ENCODE measurements around the gene CEP68. TPM values are rescaled to one million over a fixed set of nuclear protein-coding genes. Genes with fewer than 3 reads are reported as not detected.
A peak's percentile ranks its signal among the peaks of the same experiment; 100 is the strongest.

CEP68 gene
- total RNA-seq, 4 donors from 2014 or later, result 21.6 to 40.4 (median 25.2) TPM

GRCh38 chr2:65037178-65037577 lies 19.0 kb upstream of the CEP68 start:
- 80% methylated on average over 3 of the region's 3 CpGs for WGBS, 2 donors
- TF ChIP-seq EP300 (IDR thresholded peaks at IDR 0.05), result no peak
- no peak for TF ChIP-seq CTCF (IDR thresholded peaks at IDR 0.05)
- TF ChIP-seq POLR2A (IDR thresholded peaks at IDR 0.05), result no peak
- peaks cover 0 to 9% (median 2%) of the 10 kb centered on the region in 4 donors for H3K4me1 ChIP-seq

GRCh38 chr2:65039640-65040039 lies 16.6 kb upstream of the CEP68 start:
- no peak for DNase-seq (ENCODE audit: low spot score in 2 of 2)
- 87 to 95% methylated on average over 3 of the region's 3 CpGs for WGBS, 2 donors
- TF ChIP-seq POLR2A (IDR thresholded peaks at IDR 0.05) (no peak), CTCF (IDR thresholded peaks at IDR 0.05) (no peak), EP300 (IDR thresholded peaks at IDR 0.05) (no peak)

More at GRCh38 chr2:65037178-65037577, 19.0 kb upstream of the CEP68 start:
- Histone ChIP-seq H3K36me3 (no peaks in the 10 kb centered on the region), H3K4me3 (no peak overlapping the region), H3K9me3 (no peaks in the 10 kb centered on the region), H3K27ac (no peak overlapping the region), H3K27me3 (no peaks in the 10 kb centered on the region)
- DNase-seq (ENCODE audit: low spot score in 2 of 2), result no peak

GRCh38 chr2:65040400-65041261 lies 15.6 kb upstream of the CEP68 start:
- no peak for TF ChIP-seq POLR2A (IDR thresholded peaks at IDR 0.05)
- TF ChIP-seq CTCF (IDR thresholded peaks at IDR 0.05), result peak; percentile 89 to 96 (median 93)
- TF ChIP-seq EP300 (IDR thresholded peaks at IDR 0.05), result peak in 1 of 2 donors; percentile 58
- DNase-seq (ENCODE audit: low spot score in 2 of 2), result peak; percentile 86 to 94
- Histone ChIP-seq H3K4me3 (peak overlapping the region in 1 of 4 donors; percentile 13), H3K4me1 (peaks cover 0 to 5% (median 0%) of the 10 kb centered on the region in 4 donors), H3K9me3 (peaks cover 0 to 7% (median 0%) of the 10 kb centered on the region in 4 donors), H3K36me3 (peaks cover 0 to 7% (median 0%) of the 10 kb centered on the region in 3 donors), H3K27ac (no peak overlapping the region), H3K27me3 (no peaks in the 10 kb centered on the region)
- WGBS, 2 donors, result 31% methylated on average over 13 of the region's 13 CpGs

More at GRCh38 chr2:65039640-65040039, 16.6 kb upstream of the CEP68 start:
- no peaks in the 10 kb centered on the region for H3K27me3 ChIP-seq
- H3K27ac ChIP-seq, result no peak overlapping the region
- H3K4me1 ChIP-seq, result peaks cover 0 to 5% (median 0%) of the 10 kb centered on the region in 4 donors
- H3K36me3 ChIP-seq, result peaks cover 0 to 7% (median 0%) of the 10 kb centered on the region in 3 donors
- peaks cover 0 to 7% (median 0%) of the 10 kb centered on the region in 4 donors for H3K9me3 ChIP-seq
- no peak overlapping the region for H3K4me3 ChIP-seq

- no peak overlapping the region for H3K4me3 ChIP-seq
- peaks cover 0 to 7% (median 0%) of the 10 kb centered on the region in 3 donors for H3K36me3 ChIP-seq
- no peak for DNase-seq (ENCODE audit: low spot score in 2 of 2)
- H3K4me1 ChIP-seq, result peaks cover 0 to 5% (median 0%) of the 10 kb centered on the region in 4 donors
- TF ChIP-seq CTCF (IDR thresholded peaks at IDR 0.05) (no peak), POLR2A (IDR thresholded peaks at IDR 0.05) (no peak), EP300 (IDR thresholded peaks at IDR 0.05) (no peak)
- 51 to 71% methylated on average over 2 of the region's 2 CpGs for WGBS, 2 donors
- no peaks in the 10 kb centered on the region for H3K27me3 ChIP-seq
- H3K9me3 ChIP-seq, result peaks cover 0 to 7% (median 0%) of the 10 kb centered on the region in 4 donors
- no peak overlapping the region for H3K27ac ChIP-seq
These were observed 13.2 kb upstream of the CEP68 start for GRCh38 chr2:65043001-65043400.

Measured in tibial nerve (tissue), 4 donors.